ENCODE results near the gene SH3GL3. TPM values are rescaled to one million over a fixed set of nuclear protein-coding genes. Genes with fewer than 3 reads are reported as not detected.

Gene SH3GL3
- total and polyA plus RNA-seq, 2 of the 13 experiments (the other 11 are each of a cell fraction or from before 2014, with no cell fraction given), result not detected

GRCh38 chr15:83587091-83587490 is 139.9 kb downstream of the SH3GL3 start (continued):
- TF ChIP-seq THAP7 (CRISPR knock-in tag; IDR thresholded peaks at IDR 0.05) (no peak), CHCHD3 (CRISPR knock-in tag; IDR thresholded peaks at IDR 0.05) (no peak), ZNF746 (CRISPR knock-in tag; IDR thresholded peaks at IDR 0.05) (no peak), ZNF362 (CRISPR knock-in tag; IDR thresholded peaks at IDR 0.05; ENCODE audit: borderline replicate concordance) (no peak), HMGXB3 (CRISPR knock-in tag; IDR thresholded peaks at IDR 0.05; ENCODE audit: borderline replicate concordance) (no peak), ZNF749 (CRISPR knock-in tag; IDR thresholded peaks at IDR 0.05; ENCODE audit: borderline replicate concordance) (no peak), NCOA5 (CRISPR knock-in tag; IDR thresholded peaks at IDR 0.05) (no peak), PRMT3 (CRISPR knock-in tag; IDR thresholded peaks at IDR 0.05; ENCODE audit: borderline replicate concordance, low read depth) (no peak), RAD51 (IDR thresholded peaks at IDR 0.05; ENCODE audit: borderline replicate concordance) (no peak), SRSF4 (IDR thresholded peaks at IDR 0.05; ENCODE audit: low read depth, low read length, poor library complexity, severe bottlenecking) (no peak), MXD4 (CRISPR knock-in tag; IDR thresholded peaks at IDR 0.05) (no peak), ZNF589 (CRISPR knock-in tag; conservative IDR thresholded peaks at IDR 0.05) (no peak)

Data from HepG2 (cell line).